Thoracic aorta (tissue), 2 donors: ENCODE measurements around the gene FRMD1. TPM values are rescaled to one million over a fixed set of nuclear protein-coding genes. Genes with fewer than 3 reads are reported as not detected.

ENCODE experiments used
- ATAC-seq: fragments of 150-250 bp; one replicate; pipeline ENCODE4 v1.8.0; 2017; ENCODE audit warnings: low read depth; ENCODE audit not compliant: insufficient number of reproducible peaks, low FRiP score
- DNase-seq: peaks from one replicate; pipeline ENCODE4 v3.0.0-alpha.2; 2020; ENCODE audit warnings: low spot score
- H3K27ac ChIP-seq, 2 donors: fragments of 200-600 bp; sonication (generic); 1 replicate in 1 of 2; 2 replicates in 1 of 2; pipeline ENCODE4 v1.5.1; 2016; ENCODE audit warnings: mild to moderate bottlenecking in 2 of 2, moderate library complexity in 2 of 2
- H3K27me3 ChIP-seq: fragments of 200-600 bp; sonication (generic); replicated peaks from 2 replicates; pipeline ENCODE4 v1.6.0; 2016; ENCODE audit warnings: mild to moderate bottlenecking; ENCODE audit not compliant: insufficient read depth
- H3K36me3 ChIP-seq: fragments of 200-600 bp; sonication (generic); one replicate; pipeline ENCODE4 v1.5.1; 2016
- H3K4me1 ChIP-seq, 2 donors: fragments of 200-600 bp; sonication (generic); 1 replicate in 1 of 2; 2 replicates in 1 of 2; pipeline versions ENCODE4 v1.5.1 to v1.6.0; 2016; ENCODE audit warnings: low read depth in 2 of 2, mild to moderate bottlenecking in 1 of 2; ENCODE audit not compliant: control insufficient read depth in 1 of 2
- H3K4me3 ChIP-seq: fragments of 200-600 bp; sonication (generic); 2 replicates; pipeline ENCODE4 v1.5.1; 2016; ENCODE audit warnings: mild to moderate bottlenecking
- H3K9me3 ChIP-seq: fragments of 200-600 bp; sonication (generic); 2 replicates; pipeline ENCODE4 v1.5.1; 2016
- CTCF ChIP-seq: fragments of 200-600 bp; sonication (generic); IDR thresholded peaks from one replicate; pipeline ENCODE4 v1.5.1; 2019; ENCODE audit warnings: antibody characterized with exemption
- total RNA-seq, 2 donors: library from RNA; depleted of rRNA; stranded (reverse); fragments of >200 nt; gene quantifications; one replicate each; pipeline versions ENCODE4 v1.1.0 to v1.2.3, GENCODE V29; 2016

FRMD1 gene
- total RNA-seq, 2 donors from 2014 or later: not detected

DNA sequence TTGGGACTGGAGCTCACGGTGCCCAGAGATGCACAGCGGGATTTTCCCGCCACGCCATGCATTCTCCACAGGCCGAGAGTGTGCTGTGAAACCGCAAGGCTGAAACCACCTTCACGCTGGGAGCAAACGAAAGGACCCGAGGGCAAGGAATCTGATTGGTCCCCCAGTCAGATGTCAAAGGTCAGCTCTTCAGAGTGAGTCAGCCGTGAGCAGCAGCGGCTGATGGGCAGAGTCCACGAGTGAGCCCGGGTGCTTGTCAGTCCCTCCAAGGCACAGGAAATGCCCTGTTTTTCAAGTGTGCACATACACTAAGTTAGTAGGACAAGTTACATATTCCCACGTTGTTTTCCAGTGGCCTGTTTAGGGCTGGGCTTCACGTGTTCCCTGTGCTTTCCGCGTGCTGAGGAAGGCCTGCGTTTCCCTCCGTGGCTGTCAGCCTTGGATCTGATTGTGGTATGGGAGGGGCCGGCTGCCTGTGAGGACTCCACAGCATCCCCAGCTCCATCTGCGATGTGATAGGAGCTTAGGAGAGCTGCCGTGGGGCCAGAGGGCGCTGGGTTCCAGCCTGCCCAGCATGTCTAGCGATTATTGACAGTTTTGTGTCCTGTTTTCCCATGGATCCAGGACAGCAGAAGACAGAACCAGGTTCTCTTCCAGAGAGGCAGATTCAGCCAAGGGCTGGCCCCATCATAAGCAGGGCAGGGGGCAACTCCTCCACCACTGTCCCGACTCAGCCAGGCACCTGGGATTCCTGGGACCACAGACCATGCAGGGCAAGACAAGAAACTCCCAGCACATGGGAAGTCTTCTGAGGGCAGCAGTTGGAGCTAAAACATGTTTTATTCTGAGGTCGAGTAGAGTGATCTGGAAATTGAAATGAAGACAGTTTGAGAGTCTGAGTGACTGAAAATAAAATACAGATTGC lies 38.2 kb upstream of the FRMD1 start:
- Histone ChIP-seq H3K4me1 (no peaks in the 10 kb centered on the region), H3K27me3 (no peaks in the 10 kb centered on the region), H3K27ac (no peak overlapping the region), H3K9me3 (no peaks in the 10 kb centered on the region), H3K36me3 (no peaks in the 10 kb centered on the region), H3K4me3 (no peak overlapping the region)
- no peak for ATAC-seq
- DNase-seq: no peak
- TF ChIP-seq CTCF: no peak

- DNase-seq: no peak
- Histone ChIP-seq H3K4me3 (no peak overlapping the region), H3K27ac (no peak overlapping the region), H3K9me3 (no peaks in the 10 kb centered on the region), H3K4me1 (no peaks in the 10 kb centered on the region), H3K36me3 (no peaks in the 10 kb centered on the region), H3K27me3 (no peaks in the 10 kb centered on the region)
- ATAC-seq: no peak
- no peak for TF ChIP-seq CTCF
Observed at GRCh38 chr6:168116438-168116974, 37.5 kb upstream of the FRMD1 start.

DNA sequence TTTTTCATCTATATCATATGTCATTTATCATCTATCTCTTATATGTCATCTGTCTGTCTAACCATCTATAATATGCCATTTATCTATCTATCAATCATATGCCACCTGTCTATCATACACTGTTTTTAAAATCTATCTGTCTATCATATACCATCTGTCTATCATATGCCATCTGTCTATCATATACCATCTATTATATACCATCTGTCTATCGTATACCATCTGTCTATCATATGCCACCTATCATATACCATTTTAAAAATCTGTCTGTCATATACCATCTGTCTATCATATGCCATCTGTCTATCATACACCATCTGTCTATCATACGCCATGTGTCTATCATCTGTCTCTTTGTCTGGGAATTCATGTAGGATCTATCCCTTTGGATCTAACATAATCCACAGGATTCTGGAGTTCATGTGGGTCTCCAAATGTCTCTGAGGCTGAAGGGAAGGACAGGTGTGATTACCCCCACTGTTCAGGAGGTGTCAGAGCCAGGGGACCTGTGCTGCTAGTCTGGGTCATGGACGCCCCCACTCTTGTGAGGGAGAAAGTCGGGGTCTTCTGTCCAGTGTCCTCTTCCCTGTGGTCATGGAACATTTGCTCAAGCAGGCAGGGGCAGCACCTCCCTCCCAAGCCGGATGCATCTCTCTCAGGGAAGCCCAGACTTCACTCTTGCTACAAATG lies 36.9 kb upstream of the FRMD1 start:
- no peaks in the 10 kb centered on the region for H3K27me3 ChIP-seq
- no peaks in the 10 kb centered on the region for H3K36me3 ChIP-seq
- no peak overlapping the region for H3K27ac ChIP-seq
- no peak for TF ChIP-seq CTCF
- no peak overlapping the region for H3K4me3 ChIP-seq
- DNase-seq (no peak), ATAC-seq (no peak)
- no peaks in the 10 kb centered on the region for H3K9me3 ChIP-seq
- no peaks in the 10 kb centered on the region for H3K4me1 ChIP-seq

DNA sequence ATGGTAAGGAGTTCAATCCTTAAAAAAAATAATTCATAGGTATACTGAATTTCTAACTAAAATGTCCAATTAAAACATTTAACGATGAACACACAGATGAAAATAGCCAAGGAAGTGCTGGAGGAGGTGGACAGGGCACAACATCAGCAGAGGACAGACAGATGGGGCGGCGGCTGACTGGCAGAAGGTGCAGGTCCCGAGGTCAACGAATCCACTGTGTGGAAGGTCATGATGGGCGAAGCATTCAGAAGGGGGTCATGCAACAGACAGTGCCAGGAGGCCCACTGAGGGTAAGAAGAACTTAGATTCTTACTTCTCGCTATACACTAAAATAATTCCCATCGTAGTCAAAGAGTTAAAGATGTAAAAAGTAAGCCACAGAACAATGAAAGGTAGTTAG lies 34.2 kb upstream of the FRMD1 start:
- no peaks in the 10 kb centered on the region for H3K9me3 ChIP-seq
- H3K27me3 ChIP-seq: no peaks in the 10 kb centered on the region
- no peaks in the 10 kb centered on the region for H3K4me1 ChIP-seq
- no peak overlapping the region for H3K27ac ChIP-seq
- no peak overlapping the region for H3K4me3 ChIP-seq
- DNase-seq: no peak
- no peak for ATAC-seq
- H3K36me3 ChIP-seq: no peaks in the 10 kb centered on the region
- TF ChIP-seq CTCF: no peak

DNA sequence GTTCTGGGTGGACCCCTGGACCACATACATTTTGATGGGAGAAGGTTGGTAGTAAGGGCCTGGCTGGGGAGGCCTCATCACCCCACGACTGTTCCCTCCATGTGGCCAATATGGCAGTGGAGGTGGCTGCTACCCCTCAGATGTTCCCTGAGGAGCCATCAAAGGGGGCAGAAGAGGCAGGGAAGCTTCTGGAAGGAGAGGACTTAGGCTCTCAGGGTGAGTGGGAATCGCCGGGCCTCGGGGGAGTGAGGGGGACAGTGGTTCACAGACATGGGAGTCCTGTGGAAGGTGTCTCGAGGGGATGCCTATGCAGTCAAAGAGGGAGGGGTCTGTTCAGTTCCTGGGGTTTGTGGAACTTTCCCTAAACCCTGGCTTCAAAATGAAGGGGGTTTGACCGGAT lies 32.9 kb upstream of the FRMD1 start:
- ATAC-seq (no peak), DNase-seq (no peak)
- no peaks in the 10 kb centered on the region for H3K9me3 ChIP-seq
- H3K27me3 ChIP-seq: no peaks in the 10 kb centered on the region
- H3K27ac ChIP-seq: no peak overlapping the region
- H3K4me1 ChIP-seq: no peaks in the 10 kb centered on the region
- H3K36me3 ChIP-seq: no peaks in the 10 kb centered on the region
- TF ChIP-seq CTCF: no peak
- H3K4me3 ChIP-seq: no peak overlapping the region
